Erythroblast (primary cell): Measurements from ENCODE around the gene GBGT1.

Experiments used
- GATA1 ChIP-seq: IDR thresholded peaks from 2 replicates; pipeline ENCODE4 v1.6.1; 2011; ENCODE audit warnings: low read depth, mild to moderate bottlenecking, control low read depth, low read length, moderate library complexity
- POLR2A ChIP-seq: IDR thresholded peaks from 2 replicates; pipeline ENCODE4 v1.6.1; 2011; ENCODE audit warnings: mild to moderate bottlenecking, low read length

- TF ChIP-seq POLR2A (no peak), GATA1 (no peak)
Observed at GRCh38 chr9:133116346-133117231, 47.1 kb downstream of the GBGT1 start.
